H1 (cell line): ENCODE results near the gene HOXB3. TPM values are rescaled to one million over a fixed set of nuclear protein-coding genes. Genes with fewer than 3 reads are reported as not detected.

Experiments used
- CTCF ChIA-PET: fragments of 300-600 bp; sonication (Branson Sonifier 250); formaldehyde crosslinking; loops from one replicate; lab custom pipeline; 2021; ENCODE audit not compliant: partially characterized antibody; lab: Charles Lee
- POLR2A ChIA-PET: fragments of 300-600 bp; sonication (Branson Sonifier 250); formaldehyde crosslinking; loops from one replicate; lab custom pipeline; 2021; ENCODE audit warnings: inconsistent platforms; ENCODE audit not compliant: partially characterized antibody; lab: Charles Lee
- DNase-seq, 2 experiments: peaks; one replicate each; pipeline versions ENCODE4 v3.0.0 to v3.0.0-alpha.2; 2010 to 2022; ENCODE audit warnings: low spot score in 2 of 2, low read depth in 1 of 2, mixed read lengths in 1 of 2
- FAIRE-seq: peaks from 2 replicates; lab custom pipeline; 2011; peaks lifted over from hg19 to GRCh38; lab: Jason Lieb, UNC
- H2AFZ ChIP-seq: 2 replicates; pipeline ENCODE4 v1.8.1; 2012; ENCODE audit warnings: low read length, inconsistent platforms
- H2AK5ac ChIP-seq: 2 replicates; pipeline ENCODE4 v1.6.1; 2013; ENCODE audit warnings: low read depth, low read length
- H2BK120ac ChIP-seq: replicated peaks from 2 replicates; pipeline ENCODE3; 2013; ENCODE audit warnings: low read depth, low read length, inconsistent platforms
- H2BK12ac ChIP-seq: 2 replicates; pipeline ENCODE4 v1.6.1; 2013; ENCODE audit warnings: low read depth, low read length
- H2BK15ac ChIP-seq: 2 replicates; pipeline ENCODE4 v1.6.1; 2013; ENCODE audit warnings: low read length
- H2BK20ac ChIP-seq: 2 replicates; pipeline ENCODE4 v1.6.1; 2013; ENCODE audit warnings: low read length
- H2BK5ac ChIP-seq: 2 replicates; pipeline ENCODE4 v1.6.1; 2013; ENCODE audit warnings: low read depth, low read length
- H3K14ac ChIP-seq: 2 replicates; pipeline ENCODE4 v1.6.1; 2013; ENCODE audit warnings: inconsistent platforms; ENCODE audit not compliant: insufficient read length
- H3K18ac ChIP-seq: 2 replicates; pipeline ENCODE4 v1.6.1; 2013; ENCODE audit warnings: low read length; ENCODE audit errors: extremely low read depth
- H3K23ac ChIP-seq: 2 replicates; pipeline ENCODE4 v1.6.1; 2013; ENCODE audit warnings: inconsistent platforms; ENCODE audit not compliant: insufficient read length
- H3K23me2 ChIP-seq: 2 replicates; pipeline ENCODE4 v1.6.1; 2013; ENCODE audit warnings: low read depth, low read length
- H3K27ac ChIP-seq: 2 replicates; pipeline ENCODE4 v1.6.1; 2011; ENCODE audit warnings: low read depth, low read length, inconsistent platforms
- H3K27me3 ChIP-seq, 4 experiments: replicated peaks in 1 of 4; 1 replicate in 1 of 4; 2 replicates in 3 of 4; pipeline versions ENCODE4 v1.6.1 to v1.8.1; 2011 to 2013; ENCODE audit warnings: low read length in 3 of 4, mild to moderate bottlenecking in 3 of 4, inconsistent platforms in 2 of 4, mixed read lengths in 2 of 4, moderate library complexity in 1 of 4; ENCODE audit not compliant: control insufficient read depth in 3 of 4, insufficient read depth in 3 of 4; ENCODE audit errors: extremely low read depth in 1 of 4
- H3K36me3 ChIP-seq, 4 experiments: 2 replicates each; pipeline versions ENCODE4 v1.6.1 to v1.8.1; 2011 to 2013; ENCODE audit warnings: mild to moderate bottlenecking in 4 of 4, low read length in 3 of 4, moderate library complexity in 2 of 4, control low read depth in 1 of 4, inconsistent platforms in 1 of 4; ENCODE audit not compliant: insufficient read depth in 4 of 4, control insufficient read depth in 2 of 4
- H3K4ac ChIP-seq: replicated peaks from 2 replicates; pipeline ENCODE3; 2013; ENCODE audit warnings: low read length, low read depth, mixed read lengths, inconsistent platforms; ENCODE audit not compliant: insufficient read length
- H3K4me1 ChIP-seq, 4 experiments: replicated peaks in 1 of 4; 1 replicate in 1 of 4; 2 replicates in 3 of 4; pipeline versions ENCODE4 v1.6.1 to v1.8.1; 2011 to 2013; ENCODE audit warnings: low read length in 3 of 4, inconsistent platforms in 2 of 4, mixed read lengths in 1 of 4; ENCODE audit not compliant: insufficient read depth in 4 of 4, control insufficient read depth in 3 of 4
- H3K4me2 ChIP-seq, 2 experiments: 2 replicates each; pipeline versions ENCODE4 v1.6.1 to v1.8.1; 2011 to 2013; ENCODE audit warnings: low read depth in 2 of 2, low read length in 2 of 2, control low read depth in 1 of 2, inconsistent platforms in 1 of 2, mild to moderate bottlenecking in 1 of 2; ENCODE audit not compliant: insufficient read depth in 1 of 2
- H3K4me3 ChIP-seq, 4 experiments: fragments of 200-600, 300-600 bp in 1 of 4; sonication (generic), shearing (Covaris generic), sonication (Bioruptor Twin) in 1 of 4; 2 replicates each; pipeline versions ENCODE4 v1.5.1 to v1.8.1; 2011 to 2016; ENCODE audit warnings: low read length in 4 of 4, low read depth in 3 of 4, control low read depth in 2 of 4, inconsistent platforms in 2 of 4, mild to moderate bottlenecking in 2 of 4, mixed read lengths in 1 of 4, moderate library complexity in 1 of 4; ENCODE audit not compliant: insufficient read depth in 2 of 4; ENCODE audit errors: extremely low read depth in 1 of 4
- H3K56ac ChIP-seq: replicated peaks from 2 replicates; pipeline ENCODE3; 2013; ENCODE audit warnings: low read depth, mild to moderate bottlenecking, mixed read lengths, low read length, inconsistent platforms; ENCODE audit not compliant: insufficient read length
- H3K79me1 ChIP-seq: 2 replicates; pipeline ENCODE4 v1.6.1; 2013; ENCODE audit warnings: low read depth, low read length, control low read depth
- H3K79me2 ChIP-seq, 2 experiments: 2 replicates each; pipeline versions ENCODE4 v1.6.1 to v1.8.1; 2012 to 2013; ENCODE audit warnings: low read length in 2 of 2, mild to moderate bottlenecking in 2 of 2, inconsistent platforms in 1 of 2; ENCODE audit not compliant: insufficient read depth in 2 of 2, control insufficient read depth in 1 of 2
- H3K9ac ChIP-seq, 4 experiments: replicated peaks in 1 of 4; 1 replicate in 1 of 4; 2 replicates in 3 of 4; pipeline versions ENCODE4 v1.6.1 to v1.8.1; 2011 to 2013; ENCODE audit warnings: low read depth in 3 of 4, low read length in 3 of 4, control low read depth in 2 of 4, mild to moderate bottlenecking in 2 of 4, moderate library complexity in 2 of 4, inconsistent platforms in 1 of 4; ENCODE audit errors: extremely low read depth in 1 of 4
- H3K9me3 ChIP-seq, 2 experiments: 2 replicates each; pipeline versions ENCODE4 v1.6.1 to v1.8.1; 2012 to 2013; ENCODE audit warnings: mild to moderate bottlenecking in 2 of 2, moderate library complexity in 2 of 2, control low read depth in 1 of 2, inconsistent platforms in 1 of 2, low read depth in 1 of 2, low read length in 1 of 2, mixed read lengths in 1 of 2; ENCODE audit not compliant: insufficient read depth in 2 of 2
- H4K20me1 ChIP-seq, 2 experiments: replicated peaks in 1 of 2; 2 replicates each; pipeline versions ENCODE3 to v1.8.1; 2011 to 2013; ENCODE audit warnings: inconsistent platforms in 2 of 2, low read length in 2 of 2, mild to moderate bottlenecking in 1 of 2; ENCODE audit not compliant: insufficient read depth in 2 of 2, control insufficient read depth in 1 of 2
- H4K5ac ChIP-seq: 2 replicates; pipeline ENCODE4 v1.6.1; 2013; ENCODE audit warnings: low read length, low read depth, mixed read lengths, inconsistent platforms; ENCODE audit not compliant: insufficient read length
- H4K8ac ChIP-seq: 2 replicates; pipeline ENCODE4 v1.8.0; 2013; ENCODE audit warnings: mild to moderate bottlenecking, moderate library complexity, low read length, inconsistent platforms; ENCODE audit not compliant: insufficient read depth; ENCODE audit errors: extremely low read depth
- H4K91ac ChIP-seq: replicated peaks from 2 replicates; pipeline ENCODE3; 2013; ENCODE audit warnings: low read length, mixed read lengths, inconsistent platforms; ENCODE audit not compliant: insufficient read length
- EZH2 ChIP-seq: fragments of 200-600 bp; sonication (generic); IDR thresholded peaks from 2 replicates; pipeline ENCODE4 v1.7.1; 2012; ENCODE audit warnings: low read depth, mild to moderate bottlenecking, moderate library complexity, low read length, inconsistent platforms; ENCODE audit not compliant: severe bottlenecking
- RNF2 ChIP-seq: fragments of 200-900, 300-1000 bp; sonication (generic); IDR thresholded peaks from 2 replicates; pipeline ENCODE4 v1.7.1; 2016; ENCODE audit warnings: borderline replicate concordance, low read depth, mild to moderate bottlenecking, antibody characterized with exemption, low read length; ENCODE audit not compliant: poor library complexity, severe bottlenecking; ENCODE audit errors: missing control alignments
- SRF ChIP-seq: IDR thresholded peaks from 2 replicates; pipeline ENCODE4 v1.6.1; 2011; ENCODE audit warnings: mild to moderate bottlenecking, low read depth, low read length, moderate library complexity
- SUZ12 ChIP-seq: fragments of 200-600 bp; sonication (generic); IDR thresholded peaks from 2 replicates; pipeline ENCODE4 v1.6.1; 2012; ENCODE audit warnings: mild to moderate bottlenecking, inconsistent platforms, low read length, moderate library complexity, mixed read lengths
- WGBS, 2 experiments: shearing (Covaris generic) in 1 of 2; methylation state at CpG; one replicate each; pipeline versions ENCODE4 v1.1.6 to v1.1.7; 2013 to 2015; ENCODE audit warnings: low lambda C conversion rate in 2 of 2, mixed read lengths in 2 of 2, inconsistent platforms in 1 of 2, low coverage in 1 of 2, missing lambda C conversion rate in 1 of 2; ENCODE audit not compliant: insufficient replicate concordance in 2 of 2, insufficient coverage in 1 of 2, insufficient read length in 1 of 2; ENCODE audit errors: extremely low coverage in 1 of 2, missing lambda C conversion rate in 1 of 2; 5-methylcytosine and 5-hydroxymethylcytosine counted together
- polyA plus RNA-seq, 7 experiments: library from polyadenylated mRNA; depleted of rRNA in 3 of 7; stranded (reverse) in 5 of 7; unstranded in 2 of 7; fragments of >200 nt in 5 of 7; fragments of 200-250 nt in 2 of 7; gene quantifications; 1 replicate in 5 of 7; 2 replicates in 1 of 7; 4 replicates in 1 of 7; pipeline versions ENCODE4 v1.2.1 to v1.2.3, GENCODE V29; 2011 to 2013; ENCODE audit warnings: missing spikeins in 2 of 7, mixed read lengths in 2 of 7
- total RNA-seq: library from RNA; stranded (reverse); fragmentation: NEBNext Ultra II Directional; extraction: Animal tissue kit (Norgen Biotek cat#: 25700); gene quantifications from 2 replicates; pipeline ENCODE4 v1.2.1, GENCODE V29; 2021

Gene HOXB3
- total and polyA plus RNA-seq, 2 of the 8 experiments (the other 6 are each of a cell fraction or from before 2014, with no cell fraction given): not detected

DNA sequence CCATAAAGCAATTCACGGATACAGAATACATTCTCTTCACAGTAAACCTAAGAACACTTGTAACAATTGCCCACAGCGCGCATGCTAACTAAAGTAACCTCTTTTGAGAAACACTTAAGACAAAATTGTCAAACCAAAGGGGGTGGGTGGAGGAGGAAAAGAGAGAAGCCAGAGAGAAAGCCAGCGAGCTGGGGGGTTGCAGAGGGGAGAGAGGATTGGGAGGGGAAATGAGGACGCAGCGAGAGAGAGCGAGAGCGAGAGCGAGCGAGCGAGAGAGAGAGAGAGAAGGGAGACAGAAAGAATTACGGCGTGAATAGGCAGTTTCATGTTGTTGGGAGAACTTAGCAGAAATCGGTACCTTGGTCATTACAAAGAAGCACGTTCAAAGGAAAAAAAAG is 22.4 kb upstream of the HOXB3 start:
- no peaks in the 10 kb centered on the region for H3K79me1 ChIP-seq
- TF ChIP-seq RNF2 (peak; percentile 78), EZH2 (peak; percentile 93), SRF (no peak), SUZ12 (peak; percentile 88)
- DNase-seq (no peak), FAIRE-seq (no peak)
- no peak overlapping the region for H3K9ac ChIP-seq
- ChIA-PET CTCF (interaction anchor here (0.6 to 2.0 kb wide), 8 partner anchors 9 to 447 kb away, joined by 3 to 6 read pairs (median 4); no protein-coding TSS in a partner anchor), POLR2A (interaction anchor here (2.0 kb wide), 1 partner anchor 49 kb away, joined by 4 read pairs; no protein-coding TSS in a partner anchor)
- H3K4me3 ChIP-seq: no peak overlapping the region; a peak in 1 of 8 replicates
- H2BK12ac ChIP-seq: no peak overlapping the region
- no peak overlapping the region for H3K4ac ChIP-seq
- H4K5ac ChIP-seq: no peak overlapping the region
- no peak overlapping the region for H2BK120ac ChIP-seq
- H3K9me3 ChIP-seq: no peaks in the 10 kb centered on the region; a peak in 1 of 4 replicates
- H3K27ac ChIP-seq: no peak overlapping the region
- H2BK20ac ChIP-seq: no peak overlapping the region; the same call in 1 of the 2 replicates
- H2BK15ac ChIP-seq: no peak overlapping the region
- H2BK5ac ChIP-seq: no peak overlapping the region
- H3K27me3 ChIP-seq: peaks cover 97 to 100% (median 99%) of the 10 kb centered on the region in 4 experiments
- H3K4me1 ChIP-seq: peaks cover 0 to 7% (median 4%) of the 10 kb centered on the region in 4 experiments; a peak in 5 of 7 replicates
- no peak overlapping the region; a peak in 2 of 4 replicates for H3K4me2 ChIP-seq
- H3K79me2 ChIP-seq: no peaks in the 10 kb centered on the region
- no peak overlapping the region for H4K8ac ChIP-seq
- H3K23me2 ChIP-seq: peaks cover 2% of the 10 kb centered on the region; the same call in 1 of the 2 replicates
- H2AK5ac ChIP-seq: no peak overlapping the region
- peaks cover 22 to 33% of the 10 kb centered on the region in 2 experiments for H4K20me1 ChIP-seq
- WGBS, 2 experiments: 5% methylated on average over 15 of the region's 15 CpGs; no CpG with 5 or more reads in 1 of the 2 experiments
- H3K36me3 ChIP-seq: peaks cover 0 to 18% (median 0%) of the 10 kb centered on the region in 4 experiments; a peak in 1 of 8 replicates
- no peak overlapping the region for H2AFZ ChIP-seq
- H3K18ac ChIP-seq: no peak overlapping the region
- H3K14ac ChIP-seq: no peak overlapping the region
- H3K23ac ChIP-seq: no peak overlapping the region
- H4K91ac ChIP-seq: no peak overlapping the region
- H3K56ac ChIP-seq: no peak overlapping the region
